ENCODE measurements around the gene COPS9.

COPS9 gene

DNA sequence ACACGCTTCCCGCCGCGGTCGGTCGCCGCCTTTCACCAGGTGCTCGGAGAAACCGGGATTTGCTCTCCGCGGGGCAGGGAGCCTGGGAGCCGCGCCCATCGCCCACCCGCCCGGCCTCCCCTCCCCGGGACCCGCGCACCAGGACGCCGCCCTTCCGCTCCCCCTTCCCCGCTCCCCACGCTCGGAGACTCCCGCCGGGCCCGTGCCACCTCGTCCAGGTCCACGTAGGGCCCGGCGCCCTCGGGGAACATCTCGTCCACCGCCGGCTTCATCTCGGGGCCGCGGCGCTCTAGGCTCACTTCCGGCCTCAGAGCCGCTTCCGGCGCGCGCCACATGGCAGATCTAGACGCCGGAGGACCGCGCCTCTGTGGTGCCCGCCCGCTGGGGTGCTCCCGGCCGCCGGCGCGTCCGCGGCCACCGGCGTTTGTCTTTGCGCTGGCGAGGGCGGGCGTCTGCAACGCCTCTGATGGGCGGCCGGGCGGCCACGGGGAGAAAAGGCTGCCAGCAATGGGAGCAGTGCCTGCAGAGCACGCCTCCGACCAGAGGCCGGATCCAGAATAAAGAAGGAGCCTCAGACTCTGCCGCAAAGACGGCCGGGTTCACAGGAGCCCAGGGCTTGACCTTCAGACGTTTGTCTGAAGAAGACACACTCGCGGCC, at the start of gene COPS9:
Gene COPS9 (minus strand): TSS at position 293 of the 658 bp plus-strand sequence. CDS start 21 bp downstream, at position 272.
- TF ChIP-seq, protein P1, sequence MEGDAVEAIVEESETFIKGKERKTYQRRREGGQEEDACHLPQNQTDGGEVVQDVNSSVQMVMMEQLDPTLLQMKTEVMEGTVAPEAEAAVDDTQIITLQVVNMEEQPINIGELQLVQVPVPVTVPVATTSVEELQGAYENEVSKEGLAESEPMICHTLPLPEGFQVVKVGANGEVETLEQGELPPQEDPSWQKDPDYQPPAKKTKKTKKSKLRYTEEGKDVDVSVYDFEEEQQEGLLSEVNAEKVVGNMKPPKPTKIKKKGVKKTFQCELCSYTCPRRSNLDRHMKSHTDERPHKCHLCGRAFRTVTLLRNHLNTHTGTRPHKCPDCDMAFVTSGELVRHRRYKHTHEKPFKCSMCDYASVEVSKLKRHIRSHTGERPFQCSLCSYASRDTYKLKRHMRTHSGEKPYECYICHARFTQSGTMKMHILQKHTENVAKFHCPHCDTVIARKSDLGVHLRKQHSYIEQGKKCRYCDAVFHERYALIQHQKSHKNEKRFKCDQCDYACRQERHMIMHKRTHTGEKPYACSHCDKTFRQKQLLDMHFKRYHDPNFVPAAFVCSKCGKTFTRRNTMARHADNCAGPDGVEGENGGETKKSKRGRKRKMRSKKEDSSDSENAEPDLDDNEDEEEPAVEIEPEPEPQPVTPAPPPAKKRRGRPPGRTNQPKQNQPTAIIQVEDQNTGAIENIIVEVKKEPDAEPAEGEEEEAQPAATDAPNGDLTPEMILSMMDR (IDR thresholded peaks at IDR 0.05; ENCODE audit: insufficient read depth, low read depth, low read length, missing control alignments) = no peak
- peak; percentile 93 for DNase-seq (ENCODE audit: low read depth)
- peak within 1 kb of the TSS; percentile 84 for H3K4me3 ChIP-seq (ENCODE audit: low read depth, low read length)

DNA sequence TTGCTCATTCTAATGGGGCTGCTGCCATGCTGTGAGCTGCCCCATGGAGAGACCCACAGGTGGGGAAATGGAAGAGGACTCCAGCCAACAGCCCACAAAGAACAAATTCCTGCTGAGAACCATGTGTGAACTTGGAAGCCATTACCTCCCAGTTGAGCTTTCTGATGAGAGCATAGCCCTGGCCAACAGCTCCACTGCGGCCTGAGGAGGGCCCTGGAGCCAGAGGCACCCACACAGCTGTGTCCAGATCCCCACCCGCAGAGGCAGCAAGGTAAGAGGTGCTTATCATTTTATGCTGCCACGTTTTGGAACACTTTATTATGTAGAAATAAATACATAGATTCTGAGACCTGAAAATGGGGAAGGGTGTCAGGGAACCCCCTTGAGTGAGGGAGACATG, 48.6 kb upstream of the COPS9 start:
- TF ChIP-seq, protein P1 (IDR thresholded peaks at IDR 0.05; ENCODE audit: insufficient read depth, low read depth, low read length, missing control alignments) = no peak
- no peak overlapping the region for H3K4me3 ChIP-seq (ENCODE audit: low read depth, low read length)
- no peak for DNase-seq (ENCODE audit: low read depth)

DNA sequence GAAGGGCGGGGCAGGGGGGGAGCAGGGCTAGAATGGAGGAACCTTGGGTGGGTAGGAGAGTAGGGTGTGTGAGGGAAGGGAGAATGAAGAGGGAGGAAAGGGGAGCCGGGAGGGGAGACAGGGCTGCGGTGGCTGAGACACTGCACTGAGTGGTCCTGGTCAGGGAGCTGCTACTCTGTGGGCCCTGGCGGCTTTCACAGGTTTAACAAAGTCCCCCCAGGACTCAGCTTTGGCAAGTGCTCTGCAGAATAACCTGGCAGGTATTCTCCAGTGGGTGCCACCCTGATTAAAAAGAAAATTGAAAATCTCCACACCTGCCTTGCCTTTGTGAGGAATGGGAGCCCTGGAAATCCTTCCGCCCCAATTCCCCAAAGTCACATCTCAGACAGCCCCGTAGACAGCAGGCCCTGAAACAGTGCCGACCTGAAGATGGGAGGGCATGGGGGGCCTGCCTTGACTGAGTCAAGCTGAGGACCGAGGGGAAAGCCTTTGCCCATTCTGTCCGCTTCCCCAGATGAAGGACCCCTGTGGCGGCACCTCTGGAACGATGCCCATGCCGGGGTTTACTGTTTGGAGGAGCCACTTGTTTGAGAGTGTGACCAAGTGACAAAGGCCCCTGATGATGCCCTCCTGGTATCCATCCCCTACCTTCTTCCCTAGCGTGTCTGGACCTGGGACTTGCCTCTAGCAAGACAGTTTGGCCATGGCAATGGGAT, 47.9 kb upstream of the COPS9 start:
- TF ChIP-seq, protein P1 (IDR thresholded peaks at IDR 0.05; ENCODE audit: insufficient read depth, low read depth, low read length, missing control alignments) = no peak
- DNase-seq (ENCODE audit: low read depth) = no peak
- no peak overlapping the region for H3K4me3 ChIP-seq (ENCODE audit: low read depth, low read length)

DNA sequence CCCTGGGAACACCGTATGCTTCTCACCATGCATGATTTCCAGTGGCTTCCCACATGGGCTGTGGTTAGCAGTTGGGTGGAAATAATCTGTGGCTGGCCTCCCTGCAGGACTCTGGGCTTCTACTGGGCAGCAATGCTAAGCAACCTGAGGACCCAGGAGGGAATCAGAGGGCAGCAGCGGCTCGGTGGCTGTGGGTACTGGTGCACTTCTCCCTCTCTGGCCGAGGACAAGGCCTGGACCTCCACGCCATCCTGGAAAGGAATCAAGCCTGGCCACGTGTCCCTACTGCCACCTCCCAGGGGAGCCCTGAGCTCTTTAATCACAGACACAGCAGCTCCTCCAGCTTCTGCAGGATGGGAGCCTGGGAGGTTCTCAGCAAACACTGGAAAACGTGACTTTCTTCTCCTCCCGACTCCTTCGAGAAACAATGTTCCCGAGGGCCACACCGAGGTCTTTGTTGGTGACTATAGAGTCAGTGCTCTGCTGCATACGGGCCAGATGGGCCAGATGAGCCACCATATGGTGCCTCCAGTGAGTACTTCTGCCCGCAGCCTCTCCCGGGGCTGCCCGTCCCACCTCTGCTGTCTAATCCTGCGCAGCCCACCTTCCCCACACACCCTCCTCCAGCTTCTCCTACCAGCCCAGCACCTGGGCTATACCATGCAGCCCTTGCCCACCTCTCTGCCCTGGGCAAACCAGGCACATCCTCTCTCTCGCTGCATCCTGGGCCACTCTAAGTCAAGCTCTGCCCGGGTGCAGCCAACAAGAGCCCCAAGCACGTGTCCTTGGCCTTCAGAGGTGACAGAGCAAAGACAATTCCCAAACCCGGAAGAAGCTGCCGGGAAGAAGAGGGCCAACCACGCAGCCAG, 47.1 kb upstream of the COPS9 start:
- TF ChIP-seq, protein P1 (IDR thresholded peaks at IDR 0.05; ENCODE audit: insufficient read depth, low read depth, low read length, missing control alignments) = no peak
- DNase-seq (ENCODE audit: low read depth) = no peak
- H3K4me3 ChIP-seq (ENCODE audit: low read depth, low read length) = no peak overlapping the region

DNA sequence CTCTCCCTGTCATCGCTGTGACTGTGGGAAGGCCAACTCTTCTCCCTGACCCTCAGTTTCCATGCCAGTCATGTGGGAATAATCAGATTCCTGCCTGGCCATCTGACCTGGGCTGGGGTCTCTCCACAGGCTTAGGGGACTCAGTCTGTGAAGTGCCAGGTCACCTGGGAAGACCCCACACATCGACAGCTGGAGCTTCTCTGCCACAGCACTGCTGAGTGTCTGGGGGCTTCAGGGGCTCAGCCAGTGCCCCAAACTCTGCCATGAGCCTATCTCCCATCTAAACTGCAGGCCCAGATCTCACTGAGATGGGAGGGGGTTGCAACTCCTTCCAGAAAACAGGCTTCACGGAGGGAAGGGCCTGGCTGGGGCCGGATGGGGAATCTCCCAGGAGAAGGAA, 46.4 kb upstream of the COPS9 start:
- TF ChIP-seq, protein P1 (IDR thresholded peaks at IDR 0.05; ENCODE audit: insufficient read depth, low read depth, low read length, missing control alignments) = no peak
- DNase-seq (ENCODE audit: low read depth) = no peak
- H3K4me3 ChIP-seq (ENCODE audit: low read depth, low read length) = no peak overlapping the region

DNA sequence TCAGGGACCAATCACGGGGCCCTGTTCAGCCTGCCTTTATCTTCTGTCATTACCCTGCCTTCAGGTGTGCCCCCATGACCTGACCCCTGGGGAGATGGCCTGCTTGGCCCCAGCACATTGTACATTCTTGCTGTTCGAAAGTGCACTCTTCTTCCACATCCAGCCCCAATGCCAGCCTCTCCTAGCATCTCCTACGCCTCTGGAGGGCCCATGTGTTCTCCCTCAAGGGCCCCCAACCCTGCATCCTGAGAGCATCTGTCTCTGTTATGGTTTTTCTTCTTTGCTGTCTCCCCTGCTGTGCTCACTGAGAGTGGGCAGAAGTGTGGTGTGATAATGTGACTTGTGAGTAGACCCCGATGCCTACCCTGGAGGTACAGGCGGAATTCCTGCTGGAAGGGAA, 45.9 kb upstream of the COPS9 start:
- no peak overlapping the region for H3K4me3 ChIP-seq (ENCODE audit: low read depth, low read length)
- DNase-seq (ENCODE audit: low read depth) = no peak
- TF ChIP-seq, protein P1 (IDR thresholded peaks at IDR 0.05; ENCODE audit: insufficient read depth, low read depth, low read length, missing control alignments) = no peak
